HG03196 (cell line): ENCODE measurements around the gene INPPL1.

ENCODE experiments used
- ATAC-seq: cut with Tn5 transposase; IDR thresholded peaks from one replicate; pipeline ENCODE4 v1.9.1; 2021; ENCODE audit not compliant: unreplicated experiment

Gene INPPL1

GRCh38 chr11:72280726-72281315 is 56.3 kb downstream of the INPPL1 start:
- ATAC-seq, result no peak

- no peak for ATAC-seq
These were observed 59.4 kb downstream of the INPPL1 start for GRCh38 chr11:72283947-72284346.

GRCh38 chr11:72287293-72287692 is 62.7 kb downstream of the INPPL1 start:
- ATAC-seq, result no peak
